ENCODE measurements around the gene CALB2. TPM values are rescaled to one million over a fixed set of nuclear protein-coding genes. Genes with fewer than 3 reads are reported as not detected.

CALB2 gene
- total RNA-seq, 1 experiment from 2014 or later, result 0.85 TPM

DNA sequence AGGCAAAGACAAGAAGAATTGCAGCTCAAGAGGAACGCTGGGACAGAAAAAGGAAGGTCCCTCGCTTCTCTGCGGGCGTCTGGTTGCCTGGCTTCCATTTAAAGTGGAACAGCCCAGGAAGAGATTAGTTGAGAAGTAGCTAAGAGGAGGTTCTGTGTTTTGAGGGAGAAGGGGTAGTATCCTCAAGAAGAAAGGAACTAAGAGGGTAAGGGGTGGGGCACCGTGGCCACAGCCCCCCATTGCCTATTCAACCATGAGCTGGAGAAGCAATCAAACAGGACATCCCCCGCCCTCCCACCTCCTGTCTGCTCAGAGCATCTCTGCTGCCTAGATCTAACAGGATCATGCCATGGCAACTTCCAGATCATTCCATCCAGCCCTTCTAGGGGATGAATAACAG, 18.1 kb upstream of the CALB2 start:
- Mint-ChIP-seq H3K36me3 (ENCODE audit: insufficient read depth in 1 of 3, low read depth in 3 of 3) (peaks cover 0 to 4% (median 0%) of the 10 kb centered on the region in 3 experiments; a peak in 1 of 7 replicates), H3K4me3 (no peak overlapping the region), H3K4me1 (peaks cover 12% of the 10 kb centered on the region in 2 experiments), H3K27me3 (ENCODE audit: low read depth) (peaks cover 8% of the 10 kb centered on the region), H3K27ac (no peak overlapping the region), H3K9me3 (peaks cover 2 to 3% of the 10 kb centered on the region in 2 experiments; a peak in 2 of 5 replicates)
- Histone ChIP-seq H3K4ac (ENCODE audit: low read depth, low read length) (no peak overlapping the region), H2BK120ac (ENCODE audit: low read depth, low read length, poor library complexity, severe bottlenecking) (no peak overlapping the region), H2BK5ac (ENCODE audit: insufficient read length, low read length) (no peak overlapping the region), H3K56ac (ENCODE audit: insufficient read length, low read depth, low read length) (no peak overlapping the region), H4K8ac (replicated peaks; ENCODE audit: insufficient read length, low read depth, low read length) (no peak overlapping the region), H3K9me3 (ENCODE audit: control insufficient read depth, low read depth, low read length) (no peaks in the 10 kb centered on the region), H2BK20ac (ENCODE audit: low read depth, low read length, poor library complexity, severe bottlenecking) (no peak overlapping the region), H3K23me2 (ENCODE audit: insufficient read length, low read depth, low read length, poor library complexity, severe bottlenecking) (no peaks in the 10 kb centered on the region), H3K4me2 (ENCODE audit: insufficient read depth, insufficient read length, low read length) (no peak overlapping the region), H2AK5ac (ENCODE audit: insufficient read length, low read length) (no peak overlapping the region), H2BK15ac (ENCODE audit: low read depth, low read length) (no peak overlapping the region), H3T11ph (ENCODE audit: low read length) (no peak overlapping the region), H3K27ac (ENCODE audit: insufficient read length, low read depth, low read length) (no peak overlapping the region), H3K27me3 (ENCODE audit: insufficient read depth, low read length) (no peaks in the 10 kb centered on the region), H3K4me1 (ENCODE audit: insufficient read depth, low read length) (no peaks in the 10 kb centered on the region), H3K18ac (ENCODE audit: insufficient read length, low read depth, low read length) (no peak overlapping the region), H3K14ac (ENCODE audit: insufficient read depth, low read length) (no peak overlapping the region), H3K9ac (ENCODE audit: extremely low read depth, insufficient read length, low read length) (no peak overlapping the region), H4K5ac (ENCODE audit: insufficient read length, low read depth, low read length) (no peak overlapping the region), H2BK12ac (ENCODE audit: insufficient read length, low read depth, low read length) (no peak overlapping the region), H3K79me1 (ENCODE audit: insufficient read depth, low read depth, low read length, poor library complexity, severe bottlenecking) (no peaks in the 10 kb centered on the region), H4K20me1 (ENCODE audit: control insufficient read depth, insufficient read depth, insufficient read length) (no peaks in the 10 kb centered on the region), H2AFZ (ENCODE audit: low read length) (no peak overlapping the region), H3K79me2 (ENCODE audit: insufficient read depth, low read length) (no peaks in the 10 kb centered on the region), H4K91ac (ENCODE audit: insufficient read length, low read depth, low read length) (no peak overlapping the region), H3K23ac (ENCODE audit: insufficient read length, low read depth, low read length) (no peak overlapping the region)
- WGBS (ENCODE audit: extremely low coverage, insufficient read length, low lambda C conversion rate), result no CpG with 5 or more reads among the region's 6 CpGs
- no peak for DNase-seq
- TF ChIP-seq, protein P1, sequence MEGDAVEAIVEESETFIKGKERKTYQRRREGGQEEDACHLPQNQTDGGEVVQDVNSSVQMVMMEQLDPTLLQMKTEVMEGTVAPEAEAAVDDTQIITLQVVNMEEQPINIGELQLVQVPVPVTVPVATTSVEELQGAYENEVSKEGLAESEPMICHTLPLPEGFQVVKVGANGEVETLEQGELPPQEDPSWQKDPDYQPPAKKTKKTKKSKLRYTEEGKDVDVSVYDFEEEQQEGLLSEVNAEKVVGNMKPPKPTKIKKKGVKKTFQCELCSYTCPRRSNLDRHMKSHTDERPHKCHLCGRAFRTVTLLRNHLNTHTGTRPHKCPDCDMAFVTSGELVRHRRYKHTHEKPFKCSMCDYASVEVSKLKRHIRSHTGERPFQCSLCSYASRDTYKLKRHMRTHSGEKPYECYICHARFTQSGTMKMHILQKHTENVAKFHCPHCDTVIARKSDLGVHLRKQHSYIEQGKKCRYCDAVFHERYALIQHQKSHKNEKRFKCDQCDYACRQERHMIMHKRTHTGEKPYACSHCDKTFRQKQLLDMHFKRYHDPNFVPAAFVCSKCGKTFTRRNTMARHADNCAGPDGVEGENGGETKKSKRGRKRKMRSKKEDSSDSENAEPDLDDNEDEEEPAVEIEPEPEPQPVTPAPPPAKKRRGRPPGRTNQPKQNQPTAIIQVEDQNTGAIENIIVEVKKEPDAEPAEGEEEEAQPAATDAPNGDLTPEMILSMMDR (conservative IDR thresholded peaks at IDR 0.05), result no peak
